Measurements from ENCODE around the gene TRIM5.
A peak's percentile ranks its signal among the peaks of the same experiment; 100 is the strongest.
"Not testable (repeated sequence)": the region's sequence is repeated elsewhere in the genome, so short reads cannot be mapped to it uniquely, and the experiment has no call there.

TRIM5 gene, protein sequence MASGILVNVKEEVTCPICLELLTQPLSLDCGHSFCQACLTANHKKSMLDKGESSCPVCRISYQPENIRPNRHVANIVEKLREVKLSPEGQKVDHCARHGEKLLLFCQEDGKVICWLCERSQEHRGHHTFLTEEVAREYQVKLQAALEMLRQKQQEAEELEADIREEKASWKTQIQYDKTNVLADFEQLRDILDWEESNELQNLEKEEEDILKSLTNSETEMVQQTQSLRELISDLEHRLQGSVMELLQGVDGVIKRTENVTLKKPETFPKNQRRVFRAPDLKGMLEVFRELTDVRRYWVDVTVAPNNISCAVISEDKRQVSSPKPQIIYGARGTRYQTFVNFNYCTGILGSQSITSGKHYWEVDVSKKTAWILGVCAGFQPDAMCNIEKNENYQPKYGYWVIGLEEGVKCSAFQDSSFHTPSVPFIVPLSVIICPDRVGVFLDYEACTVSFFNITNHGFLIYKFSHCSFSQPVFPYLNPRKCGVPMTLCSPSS

DNA sequence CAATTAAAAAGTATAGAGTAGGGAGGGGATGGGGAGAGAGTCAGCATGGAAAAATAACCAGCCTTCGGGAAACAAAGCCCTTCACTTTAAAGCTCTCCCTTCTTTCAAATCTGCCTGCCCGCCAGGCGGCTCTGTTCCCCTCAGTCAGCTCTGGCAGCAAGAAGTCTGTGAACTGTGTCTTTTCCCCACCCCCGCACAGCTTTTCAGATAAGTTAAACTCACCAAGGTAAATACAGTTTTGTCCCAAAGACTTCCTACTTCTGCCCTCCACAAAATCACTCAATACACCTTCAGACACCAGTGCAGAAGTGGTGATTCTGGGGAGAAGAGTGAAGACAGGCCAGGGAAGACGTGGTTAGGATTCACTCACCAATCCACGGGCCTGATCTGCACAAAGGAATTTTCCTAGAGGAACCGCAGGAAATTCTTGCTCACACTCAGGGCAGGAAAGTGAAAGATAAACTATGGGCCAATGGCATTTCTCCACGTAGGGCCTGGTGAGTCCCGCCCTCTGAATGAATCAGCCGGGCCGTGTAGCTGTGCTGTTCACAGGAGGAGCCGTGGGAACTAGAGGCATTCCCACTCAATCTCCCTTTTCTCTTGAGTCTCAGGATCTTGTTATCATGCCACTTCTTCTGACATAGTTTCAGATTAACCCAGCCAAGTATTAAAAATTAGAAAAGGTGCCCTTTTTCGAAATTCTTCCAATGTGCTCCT, at the start of gene TRIM5:
Gene TRIM5 (minus strand): TSS at position 429 of the 717 bp plus-strand sequence. CDS start 4,897 bp downstream, outside the sequence.
- Histone ChIP-seq H3K27me3 (ENCODE audit: insufficient read depth, low read length) (no peaks in the 10 kb centered on the region), H3K4me1 (ENCODE audit: insufficient read depth, low read length) (peaks cover 8% of the 10 kb centered on the region), H3K36me3 (ENCODE audit: insufficient read depth, low read length) (peaks cover 8% of the 10 kb centered on the region), H3K9me3 (ENCODE audit: low read length) (peaks cover 5% of the 10 kb centered on the region), H2AFZ (ENCODE audit: low read depth, low read length) (peak within 1 kb of the TSS; percentile 89), H3K4me3 (ENCODE audit: low read length) (peak within 1 kb of the TSS; percentile 75)

DNA sequence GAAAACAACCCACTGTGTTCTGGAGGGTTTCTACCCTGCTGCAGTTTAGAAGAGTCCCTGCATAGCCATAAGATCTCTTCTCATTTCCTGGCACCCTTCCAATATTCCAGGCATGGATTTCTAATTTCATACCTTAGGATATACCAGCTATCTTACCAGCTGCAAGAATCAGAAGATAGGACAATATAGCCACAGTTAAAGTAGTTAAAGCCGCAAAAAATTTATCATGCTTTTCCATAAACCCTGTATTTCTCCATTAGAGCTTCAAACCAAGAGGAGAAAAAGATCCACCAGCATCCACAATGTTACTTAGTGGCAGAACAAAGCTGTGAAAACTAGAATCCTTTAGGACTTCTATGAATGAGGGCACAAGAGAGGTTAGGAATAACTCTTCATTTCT, 42.8 kb upstream of the TRIM5 start:
- no peaks in the 10 kb centered on the region for H3K9me3 ChIP-seq (ENCODE audit: low read length)
- H3K36me3 ChIP-seq (ENCODE audit: insufficient read depth, low read length) = no peaks in the 10 kb centered on the region
- H3K27me3 ChIP-seq (ENCODE audit: insufficient read depth, low read length) = peaks cover 6% of the 10 kb centered on the region
- no peak overlapping the region for H3K4me3 ChIP-seq (ENCODE audit: low read length)
- H2AFZ ChIP-seq (ENCODE audit: low read depth, low read length) = no peak overlapping the region
- no peaks in the 10 kb centered on the region for H3K4me1 ChIP-seq (ENCODE audit: insufficient read depth, low read length)

GRCh38 chr11:5726351-5726750, 41.5 kb upstream of the TRIM5 start:
- Histone ChIP-seq H3K4me3 (ENCODE audit: low read length) (no peak overlapping the region), H2AFZ (ENCODE audit: low read depth, low read length) (no peak overlapping the region), H3K9me3 (ENCODE audit: low read length) (no peaks in the 10 kb centered on the region), H3K36me3 (ENCODE audit: insufficient read depth, low read length) (no peaks in the 10 kb centered on the region), H3K27me3 (ENCODE audit: insufficient read depth, low read length) (no peaks in the 10 kb centered on the region), H3K4me1 (ENCODE audit: insufficient read depth, low read length) (no peaks in the 10 kb centered on the region)

DNA sequence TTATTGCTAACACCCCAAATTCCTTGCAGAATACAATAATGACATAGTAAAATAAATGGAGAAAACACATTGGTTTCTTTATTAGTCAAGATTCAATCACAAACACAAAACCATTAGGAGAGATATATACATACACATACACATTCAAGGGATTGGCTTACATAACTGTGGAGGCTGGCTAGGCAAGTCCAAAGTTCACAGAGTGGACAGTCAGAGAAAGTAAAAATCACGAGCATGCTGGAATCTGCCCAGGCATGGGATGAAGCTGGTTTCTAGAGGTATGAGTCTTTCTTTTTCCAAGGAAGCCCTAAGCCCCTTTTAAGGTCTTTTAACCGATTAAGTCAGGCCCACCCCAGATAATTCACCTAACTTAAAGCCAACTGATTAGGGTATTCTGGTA, 37.7 kb upstream of the TRIM5 start:
- Histone ChIP-seq H3K27me3 (ENCODE audit: insufficient read depth, low read length) (no peaks in the 10 kb centered on the region), H3K36me3 (ENCODE audit: insufficient read depth, low read length) (no peaks in the 10 kb centered on the region), H3K9me3 (ENCODE audit: low read length) (no peaks in the 10 kb centered on the region), H2AFZ (ENCODE audit: low read depth, low read length) (no peak overlapping the region), H3K4me1 (ENCODE audit: insufficient read depth, low read length) (no peaks in the 10 kb centered on the region), H3K4me3 (ENCODE audit: low read length) (no peak overlapping the region)

- Histone ChIP-seq H3K27me3 (ENCODE audit: insufficient read depth, low read length) (no peaks in the 10 kb centered on the region), H2AFZ (ENCODE audit: low read depth, low read length) (no peak overlapping the region), H3K36me3 (ENCODE audit: insufficient read depth, low read length) (no peaks in the 10 kb centered on the region), H3K9me3 (ENCODE audit: low read length) (no peaks in the 10 kb centered on the region), H3K4me3 (ENCODE audit: low read length) (no peak overlapping the region), H3K4me1 (ENCODE audit: insufficient read depth, low read length) (no peaks in the 10 kb centered on the region)
Measured at GRCh38 chr11:5719703-5720495, 35.0 kb upstream of the TRIM5 start.

DNA sequence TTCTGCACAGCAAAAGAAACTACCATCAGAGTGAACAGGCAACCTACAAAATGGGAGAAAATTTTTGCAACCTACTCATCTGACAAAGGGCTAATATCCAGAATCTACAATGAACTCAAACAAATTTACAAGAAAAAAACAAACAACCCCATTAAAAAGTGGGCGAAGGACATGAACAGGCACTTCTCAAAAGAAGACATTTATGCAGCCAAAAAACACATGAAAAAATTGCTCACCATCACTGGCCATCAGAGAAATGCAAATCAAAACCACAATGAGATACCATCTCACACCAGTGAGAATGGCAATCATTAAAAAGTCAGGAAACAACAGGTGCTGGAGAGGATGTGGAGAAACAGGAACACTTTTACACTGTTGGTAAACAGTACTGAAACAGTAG, 31.6 kb upstream of the TRIM5 start:
- not testable (repeated sequence) for H3K27me3 ChIP-seq (ENCODE audit: insufficient read depth, low read length); H3K4me1 ChIP-seq (ENCODE audit: insufficient read depth, low read length); H3K4me3 ChIP-seq (ENCODE audit: low read length); H2AFZ ChIP-seq (ENCODE audit: low read depth, low read length); H3K9me3 ChIP-seq (ENCODE audit: low read length); H3K36me3 ChIP-seq (ENCODE audit: insufficient read depth, low read length)

DNA sequence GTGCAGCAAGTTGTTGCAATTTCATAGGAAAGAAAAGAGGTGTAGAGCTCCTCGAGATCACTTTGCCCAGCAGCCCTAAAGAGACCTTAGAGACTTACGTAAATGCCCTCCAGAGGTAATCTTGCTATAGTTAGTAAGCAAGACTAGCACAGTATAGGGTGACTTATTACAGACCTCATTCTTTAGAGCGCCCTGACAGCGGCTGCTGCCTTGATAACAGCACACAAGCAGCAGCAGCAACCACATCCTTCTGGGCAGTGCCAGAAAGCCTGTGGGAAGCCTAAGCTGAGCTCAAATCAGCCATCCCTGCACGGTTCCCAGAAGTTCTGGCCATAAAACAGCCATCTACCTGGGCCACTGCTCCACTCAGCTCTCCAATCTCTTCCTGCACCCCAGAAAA, 28.8 kb upstream of the TRIM5 start:
- Histone ChIP-seq H3K4me3 (ENCODE audit: low read length) (no peak overlapping the region), H3K27me3 (ENCODE audit: insufficient read depth, low read length) (no peaks in the 10 kb centered on the region), H3K36me3 (ENCODE audit: insufficient read depth, low read length) (peaks cover 4% of the 10 kb centered on the region)

DNA sequence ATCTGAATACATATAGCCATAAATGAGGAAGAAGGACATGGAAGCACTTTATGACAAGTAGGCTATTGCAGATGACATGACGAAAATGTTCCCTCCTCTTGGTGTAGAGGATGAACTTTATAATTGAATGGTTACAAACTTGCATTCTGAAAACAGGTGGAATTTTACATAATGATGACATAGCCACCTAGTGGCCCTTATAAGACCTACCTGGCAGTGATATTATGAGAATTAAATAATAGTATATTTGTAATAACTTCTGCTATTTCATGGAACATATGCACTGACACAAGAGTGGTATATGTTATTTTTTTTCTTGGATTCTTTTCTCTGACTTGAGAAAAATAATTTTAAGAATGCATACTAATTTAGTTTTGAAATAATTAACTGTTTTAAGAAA, 27.6 kb upstream of the TRIM5 start:
- Histone ChIP-seq H2AFZ (ENCODE audit: low read depth, low read length) (no peak overlapping the region), H3K36me3 (ENCODE audit: insufficient read depth, low read length) (peaks cover 10% of the 10 kb centered on the region), H3K9me3 (ENCODE audit: low read length) (no peaks in the 10 kb centered on the region), H3K27me3 (ENCODE audit: insufficient read depth, low read length) (no peaks in the 10 kb centered on the region), H3K4me1 (ENCODE audit: insufficient read depth, low read length) (no peaks in the 10 kb centered on the region), H3K4me3 (ENCODE audit: low read length) (no peak overlapping the region)

More for the DNA sequence above, 28.8 kb upstream of the TRIM5 start:
- no peaks in the 10 kb centered on the region for H3K4me1 ChIP-seq (ENCODE audit: insufficient read depth, low read length)
- H2AFZ ChIP-seq (ENCODE audit: low read depth, low read length) = no peak overlapping the region
- H3K9me3 ChIP-seq (ENCODE audit: low read length) = no peaks in the 10 kb centered on the region

DNA sequence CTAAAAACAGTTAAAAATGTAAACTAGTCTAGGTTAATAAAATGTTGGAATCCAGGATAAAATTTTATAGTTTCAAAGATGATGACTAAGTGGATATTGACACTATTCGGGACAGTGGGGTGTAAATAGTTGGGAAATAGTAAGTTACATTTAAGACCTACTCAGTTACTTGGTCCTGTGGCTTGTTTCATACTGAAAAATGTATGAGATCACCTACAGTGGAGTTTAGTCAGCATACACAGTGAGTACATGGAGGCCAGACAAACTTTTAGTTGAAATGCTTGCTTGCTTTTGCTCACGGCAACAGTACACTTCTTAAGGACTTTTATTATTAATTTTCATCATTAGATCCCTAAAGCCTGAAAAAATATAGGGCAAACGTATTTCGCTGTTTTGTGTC, 20.8 kb upstream of the TRIM5 start:
- Histone ChIP-seq H3K36me3 (ENCODE audit: insufficient read depth, low read length) (peaks cover 20% of the 10 kb centered on the region), H3K4me1 (ENCODE audit: insufficient read depth, low read length) (no peaks in the 10 kb centered on the region), H3K4me3 (ENCODE audit: low read length) (no peak overlapping the region), H3K9me3 (ENCODE audit: low read length) (no peaks in the 10 kb centered on the region), H3K27me3 (ENCODE audit: insufficient read depth, low read length) (no peaks in the 10 kb centered on the region), H2AFZ (ENCODE audit: low read depth, low read length) (no peak overlapping the region)

GRCh38 chr11:5703741-5704536, 19.1 kb upstream of the TRIM5 start:
- Histone ChIP-seq H3K4me1 (ENCODE audit: insufficient read depth, low read length) (no peaks in the 10 kb centered on the region), H3K36me3 (ENCODE audit: insufficient read depth, low read length) (peaks cover 19% of the 10 kb centered on the region), H3K4me3 (ENCODE audit: low read length) (no peak overlapping the region), H2AFZ (ENCODE audit: low read depth, low read length) (no peak overlapping the region), H3K27me3 (ENCODE audit: insufficient read depth, low read length) (no peaks in the 10 kb centered on the region), H3K9me3 (ENCODE audit: low read length) (no peaks in the 10 kb centered on the region)

- no peaks in the 10 kb centered on the region for H3K27me3 ChIP-seq (ENCODE audit: insufficient read depth, low read length)
- H3K4me3 ChIP-seq (ENCODE audit: low read length) = no peak overlapping the region
- no peaks in the 10 kb centered on the region for H3K9me3 ChIP-seq (ENCODE audit: low read length)
- H3K4me1 ChIP-seq (ENCODE audit: insufficient read depth, low read length) = no peaks in the 10 kb centered on the region
- peaks cover 8% of the 10 kb centered on the region for H3K36me3 ChIP-seq (ENCODE audit: insufficient read depth, low read length)
- H2AFZ ChIP-seq (ENCODE audit: low read depth, low read length) = no peak overlapping the region
Measured at GRCh38 chr11:5701055-5701577, 16.2 kb upstream of the TRIM5 start.

- H3K4me3 ChIP-seq (ENCODE audit: low read length) = no peak overlapping the region
- H3K9me3 ChIP-seq (ENCODE audit: low read length) = no peaks in the 10 kb centered on the region
- H3K4me1 ChIP-seq (ENCODE audit: insufficient read depth, low read length) = no peaks in the 10 kb centered on the region
- H3K27me3 ChIP-seq (ENCODE audit: insufficient read depth, low read length) = no peaks in the 10 kb centered on the region
- no peak overlapping the region for H2AFZ ChIP-seq (ENCODE audit: low read depth, low read length)
- peaks cover 4% of the 10 kb centered on the region for H3K36me3 ChIP-seq (ENCODE audit: insufficient read depth, low read length)
Measured at GRCh38 chr11:5700421-5701054, 15.7 kb upstream of the TRIM5 start.

Data from neuron (in vitro differentiated cells).